Ovary (tissue), 9 donors: ENCODE results near the gene IRF2BP2. TPM values are rescaled to one million over a fixed set of nuclear protein-coding genes. Genes with fewer than 3 reads are reported as not detected.
A peak's percentile ranks its signal among the peaks of the same experiment; 100 is the strongest.

ENCODE experiments used
- DNase-seq, 5 donors: peaks; one replicate each; pipeline ENCODE4 v3.0.0-alpha.2; 2019 to 2020
- H3K27ac ChIP-seq, 2 donors: fragments of 200-600 bp; one replicate each; pipeline versions ENCODE4 v1.5.1 to v1.8.0; 2019 to 2022
- H3K27me3 ChIP-seq: fragments of 200-600 bp; one replicate; pipeline ENCODE4 v1.8.0; 2022
- H3K36me3 ChIP-seq: fragments of 200-600 bp; sonication (generic); one replicate; pipeline ENCODE4 v1.5.1; 2019
- H3K4me1 ChIP-seq: one replicate; pipeline ENCODE4 v1.8.1; 2013; ENCODE audit warnings: mild to moderate bottlenecking, moderate library complexity; ENCODE audit not compliant: insufficient read depth
- H3K4me3 ChIP-seq: fragments of 200-600 bp; sonication (generic); one replicate; pipeline ENCODE4 v1.5.1; 2017
- H3K9me3 ChIP-seq, 2 donors: fragments of 200-600 bp in 1 of 2; sonication (generic) in 1 of 2; one replicate each; pipeline versions ENCODE4 v1.5.1 to v1.8.1; 2013 to 2019; ENCODE audit warnings: mild to moderate bottlenecking in 1 of 2, moderate library complexity in 1 of 2
- EP300 ChIP-seq: sonication (generic); formaldehyde crosslinking; IDR thresholded peaks from one replicate; pipeline ENCODE4 v1.6.1; 2017; ENCODE audit warnings: antibody characterized with exemption
- POLR2A ChIP-seq: fragments of 450-650 bp; IDR thresholded peaks from one replicate; pipeline ENCODE4 v1.6.1; 2017; ENCODE audit warnings: antibody characterized with exemption, mild to moderate bottlenecking, moderate library complexity
- WGBS, 3 donors: extraction: QIAGEN DNeasy Blood & Tissue Kit in 1 of 3; methylation state at CpG; one replicate each; pipeline versions ENCODE4 v1.1.5 to v1.1.7; 2013 to 2017; 5-methylcytosine and 5-hydroxymethylcytosine counted together
- intact Hi-C, 4 donors: fragments of 100-400 bp; cut with DNase I; formaldehyde crosslinking; loops; one replicate each; pipeline versions ENCODE4 v1.11.0 to v1.15.1; 2022 to 2023
- polyA plus RNA-seq, 2 donors: library from polyadenylated mRNA; stranded (reverse); fragments of 200-250 nt in 1 of 2; fragments of 350-450 nt in 1 of 2; fragmentation: Illumina TruSeq in 1 of 2; extraction: RNeasy Lipid Tissue Mini Kit (QIAGEN cat#74804) in 1 of 2; gene quantifications; one replicate each; pipeline ENCODE4 v1.2.3, GENCODE V29; 2013 to 2014
- total RNA-seq, 7 donors: library from RNA; depleted of rRNA in 2 of 7; stranded (reverse); fragments of >200 nt in 2 of 7; fragmentation: NEBNext Ultra II Directional in 3 of 7; extraction: Animal tissue kit (Norgen Biotek cat#: 25700) in 3 of 7; gene quantifications; one replicate each; pipeline versions ENCODE4 v1.1.0 to v1.2.4, GENCODE V29; 2016 to 2023
- TF ChIP-seq, protein P1 (sequence below), 3 donors: fragments of 450-650 bp in 2 of 3; fragments of 200-600 bp in 1 of 3; IDR thresholded peaks; one replicate each; pipeline versions ENCODE4 v1.5.1 to v1.8.0; 2016 to 2022; ENCODE audit warnings: antibody characterized with exemption in 3 of 3, mild to moderate bottlenecking in 1 of 3
- donor health status: DM: no; HTN: no; CAD: no; lungs with moderate emphysema.
- donor health status: DM: no; HTN: no; CAD: no.
- donor health status: Bipolar disorder and iron deficiency.
- donor health status: DM: yes; HTN: yes; CAD: no.
- donor health status: DM: no; HTN: no; CAD: no.
- donor health status: DM: yes; HTN: yes; CAD: no.

Gene IRF2BP2
- total and polyA plus RNA-seq, 9 donors: 66.9 to 180 (median 110) TPM

DNA sequence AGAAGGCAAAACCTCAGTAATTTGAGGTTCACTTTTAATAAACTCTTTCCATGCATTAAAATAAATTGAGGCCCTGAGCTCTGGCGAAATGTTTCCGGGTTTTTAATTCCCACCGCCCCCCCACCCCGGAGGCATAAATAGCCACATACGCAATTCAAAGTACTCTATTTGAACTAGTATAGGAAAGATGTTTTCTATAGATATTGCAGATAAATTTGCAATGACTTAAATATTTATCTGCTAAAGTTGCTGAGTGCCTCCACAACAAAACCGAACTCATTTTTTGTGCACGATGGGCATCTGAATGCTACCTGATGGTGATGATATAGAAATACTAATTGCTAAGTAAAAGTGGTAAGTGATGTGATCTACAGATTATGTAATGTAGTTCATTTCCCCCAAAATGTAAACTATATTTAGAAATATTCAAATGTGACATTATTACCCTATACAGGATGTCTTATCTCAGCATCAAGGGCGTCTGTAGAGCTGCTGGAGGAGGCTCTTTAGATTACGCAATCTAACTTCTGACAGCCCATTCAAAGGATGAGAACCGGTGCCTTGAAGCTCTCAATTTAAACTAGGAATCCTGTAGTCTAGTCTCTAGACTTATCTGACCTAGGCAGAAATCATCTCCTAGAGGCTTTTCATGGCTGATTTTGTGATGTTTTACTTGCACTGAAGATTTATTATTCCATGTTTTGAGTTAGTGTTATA lies 8.5 kb downstream of the IRF2BP2 start:
- no peaks in the 10 kb centered on the region for H3K27me3 ChIP-seq
- no peaks in the 10 kb centered on the region for H3K36me3 ChIP-seq
- TF ChIP-seq, protein P1, sequence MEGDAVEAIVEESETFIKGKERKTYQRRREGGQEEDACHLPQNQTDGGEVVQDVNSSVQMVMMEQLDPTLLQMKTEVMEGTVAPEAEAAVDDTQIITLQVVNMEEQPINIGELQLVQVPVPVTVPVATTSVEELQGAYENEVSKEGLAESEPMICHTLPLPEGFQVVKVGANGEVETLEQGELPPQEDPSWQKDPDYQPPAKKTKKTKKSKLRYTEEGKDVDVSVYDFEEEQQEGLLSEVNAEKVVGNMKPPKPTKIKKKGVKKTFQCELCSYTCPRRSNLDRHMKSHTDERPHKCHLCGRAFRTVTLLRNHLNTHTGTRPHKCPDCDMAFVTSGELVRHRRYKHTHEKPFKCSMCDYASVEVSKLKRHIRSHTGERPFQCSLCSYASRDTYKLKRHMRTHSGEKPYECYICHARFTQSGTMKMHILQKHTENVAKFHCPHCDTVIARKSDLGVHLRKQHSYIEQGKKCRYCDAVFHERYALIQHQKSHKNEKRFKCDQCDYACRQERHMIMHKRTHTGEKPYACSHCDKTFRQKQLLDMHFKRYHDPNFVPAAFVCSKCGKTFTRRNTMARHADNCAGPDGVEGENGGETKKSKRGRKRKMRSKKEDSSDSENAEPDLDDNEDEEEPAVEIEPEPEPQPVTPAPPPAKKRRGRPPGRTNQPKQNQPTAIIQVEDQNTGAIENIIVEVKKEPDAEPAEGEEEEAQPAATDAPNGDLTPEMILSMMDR (IDR thresholded peaks at IDR 0.05): no peak
- no peak for TF ChIP-seq EP300
- no peak for TF ChIP-seq POLR2A
- WGBS, 3 donors: 18 to 26% (median 24%) methylated on average over 10 of the region's 10 CpGs
- H3K27ac ChIP-seq: peak overlapping the region in 1 of 2 donors; percentile 94
- peaks cover 4% of the 10 kb centered on the region for H3K4me1 ChIP-seq
- no peak overlapping the region for H3K4me3 ChIP-seq
- no peaks in the 10 kb centered on the region for H3K9me3 ChIP-seq
- no peak for DNase-seq
- intact Hi-C loops: loop anchor here in 2 of 4 donors (5.0 to 10.0 kb wide), 4 partner anchors 57 to 363 kb away; no protein-coding TSS in a partner anchor

DNA sequence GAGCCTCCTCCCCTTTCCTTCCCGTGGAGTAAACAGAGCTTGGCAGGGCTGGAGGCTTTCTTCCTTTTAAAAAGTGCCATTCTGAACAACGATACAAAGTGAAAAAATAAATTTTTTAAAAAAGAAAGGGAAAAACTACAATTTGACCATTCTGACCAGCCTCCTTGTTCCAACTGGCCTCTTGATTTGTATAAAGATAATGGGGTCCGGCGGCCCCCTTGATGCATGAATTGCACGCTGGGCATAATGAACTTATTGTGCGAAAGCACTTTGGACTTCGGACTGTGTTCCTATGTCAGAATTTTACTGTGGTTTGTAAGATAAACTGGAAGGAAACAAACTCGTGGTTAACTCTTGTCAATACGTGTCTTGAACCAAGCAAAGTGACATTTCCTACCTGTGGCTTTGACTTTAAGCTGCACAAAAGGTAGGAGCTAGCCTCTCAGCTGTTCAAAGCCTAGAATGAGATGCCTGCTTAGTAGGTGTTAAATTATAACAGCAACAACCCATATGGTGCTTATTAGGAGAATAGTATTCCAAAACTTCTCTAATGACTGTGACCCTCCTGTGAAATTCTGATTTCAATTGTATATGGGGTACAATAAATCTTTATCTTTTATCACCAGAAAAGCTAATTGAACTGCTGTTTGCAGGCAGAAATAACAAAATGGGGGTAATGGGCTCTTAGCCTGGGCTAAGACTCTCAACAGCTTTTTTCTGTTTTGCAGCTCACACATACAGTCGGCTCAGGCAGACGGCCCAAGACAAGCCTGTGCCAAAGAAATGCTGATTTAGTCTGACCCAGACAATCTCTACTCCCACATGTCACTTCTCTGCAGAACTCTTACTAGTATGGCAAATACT lies 9.3 kb downstream of the IRF2BP2 start:
- intact Hi-C loops: loop anchor here in 2 of 4 donors (5.0 to 10.0 kb wide), 4 partner anchors 56 to 364 kb away; no protein-coding TSS in a partner anchor

DNA sequence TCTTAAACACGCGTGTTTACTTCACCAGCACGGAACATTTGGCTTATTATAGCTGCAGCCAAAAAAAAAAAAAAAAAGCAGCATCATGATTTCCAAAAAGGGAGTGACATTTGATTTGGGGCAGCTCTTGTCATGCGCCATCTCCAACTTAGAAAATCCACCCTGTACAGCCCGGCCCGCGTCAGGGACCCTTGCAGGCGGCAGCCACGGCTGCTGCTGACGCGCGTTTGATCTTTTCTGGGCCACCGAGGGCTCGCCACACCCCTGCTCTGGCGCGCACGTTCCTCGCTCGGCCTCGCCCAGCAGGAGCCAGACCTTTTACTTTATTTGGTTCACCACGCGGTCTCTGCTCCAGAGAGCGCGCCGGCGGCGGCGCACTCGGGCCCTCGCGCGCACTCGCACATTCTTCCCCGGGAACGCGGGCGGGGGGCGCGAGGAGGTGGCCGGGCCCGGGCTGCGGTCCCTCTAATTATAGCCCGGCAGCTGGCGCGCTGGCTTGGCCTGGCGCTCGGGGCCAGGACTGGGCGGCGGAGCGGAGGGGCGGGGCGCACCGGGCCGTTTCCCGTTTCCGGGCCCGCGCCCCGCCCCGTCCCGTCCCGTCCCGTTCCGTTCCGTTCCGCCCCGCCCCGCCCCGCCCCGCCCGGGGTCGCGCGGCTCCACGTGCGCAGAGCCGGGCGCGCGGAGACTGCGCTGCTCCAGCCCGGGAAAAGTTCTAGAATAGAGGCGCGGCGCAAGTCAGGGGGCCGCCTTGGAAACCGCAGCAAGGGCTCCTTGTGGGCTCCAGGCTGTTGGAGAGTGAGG lies 10.2 kb downstream of the IRF2BP2 start:
- intact Hi-C loops: loop anchor here in 2 of 4 donors (5.0 to 10.0 kb wide), 4 partner anchors 55 to 365 kb away; no protein-coding TSS in a partner anchor
- Histone ChIP-seq H3K4me3 (peak overlapping the region; percentile 51), H3K27me3 (no peaks in the 10 kb centered on the region), H3K9me3 (no peaks in the 10 kb centered on the region), H3K4me1 (peaks cover 3% of the 10 kb centered on the region), H3K27ac (peak overlapping the region; percentile 82 to 97), H3K36me3 (no peaks in the 10 kb centered on the region)
- 1% methylated on average over 54 to 87 of the region's 87 CpGs for WGBS, 3 donors
- DNase-seq: peak; percentile 85 to 92 (median 88)
- TF ChIP-seq POLR2A: peak; percentile 57
- TF ChIP-seq, protein P1 (IDR thresholded peaks at IDR 0.05): peak in 1 of 3 donors; percentile 23
- TF ChIP-seq EP300: peak; percentile 75

More for the DNA sequence above, 9.3 kb downstream of the IRF2BP2 start:
- Histone ChIP-seq H3K9me3 (no peaks in the 10 kb centered on the region), H3K36me3 (no peaks in the 10 kb centered on the region), H3K4me3 (peak overlapping the region; percentile 51), H3K27ac (peak overlapping the region; percentile 82 to 97), H3K4me1 (peaks cover 3% of the 10 kb centered on the region), H3K27me3 (no peaks in the 10 kb centered on the region)
- TF ChIP-seq, protein P1 (IDR thresholded peaks at IDR 0.05): no peak
- no peak for TF ChIP-seq EP300
- TF ChIP-seq POLR2A: no peak
- DNase-seq: peak; percentile 56 to 75 (median 64)
- 3 to 4% (median 3%) methylated on average over 11 of the region's 11 CpGs for WGBS, 3 donors
